ENCODE measurements around the gene ILF2.
"Not testable (repeated sequence)": the region's sequence is repeated elsewhere in the genome, so short reads cannot be mapped to it uniquely, and the experiment has no call there.

The ILF2 gene

DNA sequence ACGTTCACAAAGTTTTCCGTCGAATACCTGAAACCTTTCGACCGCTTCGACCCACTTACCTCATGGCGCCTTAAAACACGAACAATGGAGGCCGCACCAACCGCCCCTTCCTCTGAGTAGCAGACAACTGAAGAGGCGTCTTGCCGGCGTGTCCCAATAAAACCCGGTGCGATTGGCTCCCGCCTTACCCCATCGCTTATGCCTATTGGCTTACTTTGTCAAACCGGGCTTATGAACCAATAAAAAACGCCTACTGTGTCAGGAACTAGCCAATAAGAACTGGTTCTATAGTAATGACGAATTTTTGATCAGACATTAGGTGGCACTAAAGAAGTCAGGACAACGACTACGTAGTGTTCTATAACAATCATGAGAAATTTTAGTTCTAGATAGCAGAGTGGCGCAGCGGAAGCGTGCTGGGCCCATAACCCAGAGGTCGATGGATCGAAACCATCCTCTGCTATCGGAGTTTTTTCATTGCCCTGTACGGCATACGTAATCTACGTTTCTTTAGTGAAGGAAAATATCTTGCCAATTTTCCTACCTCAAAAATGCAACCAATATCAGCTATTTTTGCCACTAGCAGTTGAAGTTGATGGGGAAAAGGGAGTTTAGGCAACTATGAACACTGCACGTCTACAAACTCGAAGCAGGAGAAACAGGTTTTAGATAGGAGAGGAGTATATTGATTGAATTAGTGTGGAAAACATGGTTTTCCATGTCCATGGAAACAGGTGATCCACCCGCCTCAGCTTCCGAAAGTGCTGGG lies at the start of gene ILF2:
ILF2 (minus strand) TSS at position 135 of the 769 bp plus-strand sequence; CDS start at position 64, 71 bp downstream.
- DNase-seq: peak; percentile 97

DNA sequence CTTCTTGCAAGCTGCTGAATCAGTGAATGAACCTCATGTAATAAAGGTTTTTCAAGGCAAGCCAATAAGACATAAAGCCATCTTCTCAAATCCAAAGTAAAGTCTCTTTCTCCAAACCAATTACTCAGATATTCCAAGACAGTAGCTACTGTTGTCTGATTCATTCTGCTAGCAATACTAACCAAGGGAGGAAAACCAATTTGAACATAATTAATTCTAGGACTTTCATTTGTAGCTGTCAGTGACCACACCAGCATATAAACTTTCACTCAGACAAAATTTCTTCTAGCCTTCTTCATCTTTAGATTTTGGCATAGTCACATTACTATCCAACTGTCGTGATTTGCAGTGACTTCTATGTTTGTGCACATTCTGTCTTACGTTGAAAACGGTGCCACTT lies 46.5 kb upstream of the ILF2 start:
- DNase-seq: no peak

DNA sequence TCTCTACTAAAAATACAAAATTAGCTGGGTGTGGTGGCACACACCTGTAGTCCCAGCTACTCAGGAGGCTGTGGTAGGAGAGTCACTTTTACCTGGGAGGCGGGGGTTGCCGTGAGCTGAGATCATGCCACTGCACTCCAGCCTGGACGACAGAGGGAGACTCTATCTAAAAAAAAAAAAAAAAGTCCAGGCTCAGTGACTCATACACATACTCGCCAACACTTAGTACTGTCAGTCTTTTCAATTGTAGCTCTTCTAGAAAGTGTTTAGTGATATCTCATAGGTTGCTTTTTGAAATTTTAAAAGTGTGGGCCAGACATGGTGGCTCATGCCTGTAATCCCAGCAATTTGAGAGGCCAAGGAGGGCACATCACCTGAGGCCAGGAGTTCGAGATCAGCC lies 45.4 kb upstream of the ILF2 start:
- not testable (repeated sequence) for DNase-seq

DNA sequence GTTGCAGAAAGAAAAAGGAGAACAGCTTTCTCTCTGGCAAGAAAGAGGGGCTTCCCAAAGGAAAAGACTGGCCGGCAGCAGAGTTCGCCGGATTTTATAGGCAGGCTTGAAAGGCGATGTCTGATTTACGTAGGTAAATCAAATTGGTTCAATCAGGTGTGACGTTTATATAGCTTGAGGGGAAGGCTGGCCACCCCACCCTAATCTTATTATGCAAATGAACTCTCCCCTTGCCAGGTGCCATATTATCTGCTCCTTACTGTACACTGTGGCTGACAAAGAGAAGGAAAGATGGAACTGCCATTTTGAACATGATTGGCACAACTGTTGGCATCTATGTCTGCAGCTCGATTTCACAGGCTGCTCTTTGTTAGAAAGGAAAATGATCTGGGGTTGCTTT lies 40.2 kb upstream of the ILF2 start:
- DNase-seq: no peak

DNA sequence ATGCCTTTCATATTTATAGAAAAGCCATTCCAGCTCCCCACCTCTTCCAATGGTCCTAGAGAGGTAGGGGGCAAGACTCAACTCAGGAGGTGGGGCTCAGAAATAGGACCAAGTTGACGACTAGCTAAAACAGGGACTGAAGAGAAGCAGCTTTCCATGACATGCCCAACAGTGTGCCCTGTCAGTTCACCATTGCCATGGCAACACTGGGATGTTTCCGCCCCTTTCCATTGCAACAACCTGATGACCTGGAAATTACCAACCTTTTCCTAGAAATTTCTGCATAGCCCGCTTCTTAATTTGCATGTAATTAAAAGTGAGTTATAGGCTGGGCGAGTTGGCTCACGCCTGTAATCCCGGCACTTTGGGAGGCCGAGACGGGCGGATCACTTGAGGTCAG lies 34.7 kb upstream of the ILF2 start:
- no peak for DNase-seq

DNA sequence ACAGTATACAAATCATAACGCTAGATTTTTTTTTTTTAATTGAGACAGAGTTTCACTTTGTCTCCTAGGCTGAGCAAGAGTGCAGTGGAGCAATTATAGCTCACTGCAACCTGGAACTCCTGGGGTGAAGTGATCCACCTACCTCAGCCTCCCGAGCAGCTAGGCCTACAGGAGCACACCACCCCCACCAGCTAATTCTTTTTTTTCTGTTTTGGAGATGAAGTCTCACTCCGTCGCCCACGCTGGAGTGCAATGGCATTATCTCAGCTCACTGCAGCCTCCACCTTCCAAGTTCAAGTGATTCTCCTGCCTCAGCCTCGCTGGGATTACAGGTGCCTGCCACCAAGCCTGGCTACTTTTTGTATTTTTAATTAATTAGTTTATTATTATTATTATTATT lies 29.0 kb upstream of the ILF2 start:
- no peak for DNase-seq

DNA sequence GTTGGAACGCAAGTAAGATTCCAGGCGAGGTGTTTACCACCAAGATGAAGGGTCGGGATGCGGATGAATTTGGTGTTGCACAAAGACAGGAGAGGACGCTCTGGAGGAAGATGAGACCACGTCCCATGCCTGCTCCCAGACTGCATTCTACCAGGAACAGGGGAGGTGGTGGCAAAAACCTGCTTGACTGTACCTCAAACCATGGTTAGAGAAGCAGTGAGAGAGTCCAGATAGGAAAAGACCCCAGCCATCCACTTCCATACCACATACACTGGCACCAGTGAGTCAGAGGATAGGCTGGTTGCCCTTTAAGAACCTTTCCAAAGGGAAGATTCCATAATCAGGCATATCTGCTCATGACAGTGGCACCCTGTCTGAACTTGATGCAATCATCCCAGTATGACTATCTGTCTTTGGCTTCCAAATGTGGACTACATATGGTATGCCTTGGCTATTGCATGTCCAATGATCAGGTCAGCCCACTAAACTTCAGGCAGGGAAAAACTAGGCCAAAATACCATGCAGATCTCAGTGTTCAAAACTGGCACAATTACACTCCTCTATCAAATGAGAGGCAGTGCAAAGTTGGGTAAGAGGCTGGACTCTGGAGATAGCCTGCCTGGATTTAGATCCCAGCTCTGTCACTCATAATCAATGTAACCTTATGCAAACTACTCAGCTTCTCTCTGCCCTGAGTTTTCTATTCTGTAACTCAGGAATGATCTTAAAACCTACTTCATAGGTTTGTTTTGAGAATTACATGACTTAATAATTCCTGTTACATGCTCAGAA lies 28.3 kb upstream of the ILF2 start:
- DNase-seq: no peak

DNA sequence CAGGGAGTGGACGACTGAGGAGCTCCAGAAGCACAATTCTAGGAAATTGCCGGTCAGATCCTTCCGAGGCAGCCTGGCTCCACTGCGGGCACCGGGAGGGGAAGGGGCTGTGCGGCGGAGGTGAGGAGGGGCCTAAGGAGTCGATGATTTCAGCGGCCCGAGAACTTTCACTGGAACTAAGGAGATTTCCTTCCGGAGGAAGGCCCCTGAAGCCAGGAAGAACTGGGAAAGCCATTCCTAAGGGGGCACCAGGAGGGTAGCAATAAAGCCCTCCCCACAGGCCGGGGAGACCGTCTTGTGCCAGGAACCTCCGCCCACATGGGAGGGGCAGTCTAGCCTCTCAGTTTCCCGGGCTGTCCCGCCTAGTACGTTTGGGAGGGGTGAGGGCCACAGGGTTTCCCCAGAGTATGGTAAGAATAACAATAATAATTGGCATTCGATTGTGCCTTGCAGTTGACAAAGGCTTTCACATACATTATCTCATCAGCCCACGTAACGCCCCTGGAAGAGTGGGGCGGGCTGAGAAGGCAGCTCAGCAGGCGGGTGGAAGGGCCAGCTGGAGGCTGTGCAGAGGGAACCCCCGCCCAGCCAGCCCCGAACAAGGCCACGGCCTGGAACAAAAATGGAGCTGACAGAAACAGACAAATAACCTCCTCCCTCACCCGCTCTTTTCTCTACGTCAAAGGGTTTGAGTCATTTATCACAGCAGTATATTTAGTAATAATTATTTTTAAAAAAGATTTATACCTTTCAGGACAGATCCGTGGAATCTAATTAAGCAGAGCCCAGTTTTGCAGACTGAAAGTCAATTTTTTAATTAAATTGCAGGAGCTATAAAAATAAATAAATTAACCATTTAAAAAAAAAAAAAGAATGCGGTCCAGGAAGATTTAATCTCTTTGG lies 27.5 kb upstream of the ILF2 start:
- DNase-seq: no peak

DNA sequence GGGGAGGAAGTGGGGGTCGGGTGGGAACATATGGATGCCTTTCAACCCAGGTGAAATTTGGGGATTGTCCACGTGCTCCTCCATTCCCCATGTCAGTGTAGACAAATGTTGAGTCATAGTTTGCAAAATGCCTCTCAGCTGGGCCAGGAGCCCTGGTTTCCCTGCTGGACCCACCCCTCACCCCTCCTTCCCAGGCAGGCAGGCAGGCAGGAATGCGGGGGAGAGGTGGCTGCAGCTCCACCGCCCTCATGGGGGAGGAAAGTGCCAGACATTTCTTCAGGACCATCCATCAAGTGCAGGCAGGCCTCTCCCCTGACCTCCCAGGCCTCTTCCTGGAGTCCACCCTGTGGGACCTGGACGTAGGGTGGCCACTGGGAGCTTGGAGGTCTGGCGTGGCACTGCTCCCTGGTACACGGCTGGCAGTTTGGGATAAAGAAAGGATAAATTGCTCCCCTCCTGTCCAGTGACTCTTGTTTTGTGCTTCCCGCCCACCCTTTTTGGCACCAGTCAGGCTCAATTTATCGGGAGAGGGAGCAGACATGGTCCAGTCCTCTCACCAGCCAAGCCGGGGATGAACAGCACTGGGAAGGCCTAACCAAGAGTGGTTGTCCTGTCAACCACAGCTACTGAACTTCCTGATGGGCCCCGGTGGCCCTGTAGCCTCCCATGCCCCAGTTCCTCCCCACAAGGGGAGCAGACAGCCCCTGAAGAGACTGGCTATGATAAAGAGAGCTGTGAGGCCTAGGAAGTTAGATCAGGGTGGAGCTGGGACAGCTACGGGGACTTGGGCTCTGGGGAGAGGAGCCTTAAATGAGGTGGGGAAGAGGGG lies 26.6 kb upstream of the ILF2 start:
- no peak for DNase-seq

DNA sequence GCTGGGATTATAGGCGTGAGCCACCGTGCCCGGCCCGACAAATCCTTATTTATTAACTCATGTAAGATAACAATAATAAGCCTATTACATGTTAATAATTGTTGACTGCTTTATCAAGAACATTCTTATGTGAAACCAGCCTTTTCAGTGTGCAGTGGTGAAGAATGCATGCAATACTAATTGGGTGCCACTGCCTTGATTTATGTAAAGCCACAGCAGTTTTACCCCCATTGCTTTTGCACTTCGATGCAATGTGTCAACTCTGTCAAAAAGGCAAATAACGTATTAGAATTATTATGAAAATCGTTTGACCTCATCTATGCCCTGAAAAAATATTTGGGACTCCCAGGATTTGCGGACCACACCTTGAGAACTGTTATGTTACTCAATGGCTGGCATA lies 25.9 kb upstream of the ILF2 start:
- no peak for DNase-seq

DNA sequence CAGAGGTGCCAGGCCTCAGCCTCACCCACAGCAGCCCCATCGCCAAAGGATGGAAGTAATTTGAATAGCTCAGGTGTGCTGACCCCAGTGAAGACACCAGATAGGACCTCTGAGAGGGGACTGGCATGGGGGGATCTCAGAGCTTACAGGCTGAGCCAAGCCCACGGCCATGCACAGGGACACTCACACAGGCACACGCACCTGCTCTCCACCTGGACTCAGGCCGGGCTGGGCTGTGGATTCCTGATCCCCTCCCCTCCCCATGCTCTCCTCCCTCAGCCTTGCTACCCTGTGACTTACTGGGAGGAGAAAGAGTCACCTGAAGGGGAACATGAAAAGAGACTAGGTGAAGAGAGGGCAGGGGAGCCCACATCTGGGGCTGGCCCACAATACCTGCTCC lies 22.7 kb upstream of the ILF2 start:
- DNase-seq: no peak

DNA sequence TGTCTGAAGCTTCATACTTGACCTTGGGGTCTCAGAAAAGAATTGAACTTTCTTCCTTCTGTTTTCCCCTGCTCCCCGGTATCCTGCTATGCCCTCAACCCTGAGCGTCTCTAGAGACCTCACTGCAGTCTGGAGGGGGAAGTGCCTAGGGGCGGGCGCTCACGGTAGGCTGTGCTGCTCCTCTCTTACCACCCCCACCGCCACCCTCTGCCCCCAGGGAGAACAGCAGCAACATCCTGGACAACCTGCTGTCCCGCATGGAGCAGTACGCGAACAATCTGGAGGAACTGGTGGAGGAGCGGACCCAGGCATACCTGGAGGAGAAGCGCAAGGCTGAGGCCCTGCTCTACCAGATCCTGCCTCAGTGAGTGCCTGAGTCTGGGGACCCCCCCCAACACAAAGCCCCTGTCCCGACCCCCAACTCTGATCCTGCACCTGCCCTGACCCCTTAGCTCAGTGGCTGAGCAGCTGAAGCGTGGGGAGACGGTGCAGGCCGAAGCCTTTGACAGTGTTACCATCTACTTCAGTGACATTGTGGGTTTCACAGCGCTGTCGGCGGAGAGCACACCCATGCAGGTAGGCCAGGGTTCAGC lies 18.0 kb upstream of the ILF2 start:
- DNase-seq: no peak

DNA sequence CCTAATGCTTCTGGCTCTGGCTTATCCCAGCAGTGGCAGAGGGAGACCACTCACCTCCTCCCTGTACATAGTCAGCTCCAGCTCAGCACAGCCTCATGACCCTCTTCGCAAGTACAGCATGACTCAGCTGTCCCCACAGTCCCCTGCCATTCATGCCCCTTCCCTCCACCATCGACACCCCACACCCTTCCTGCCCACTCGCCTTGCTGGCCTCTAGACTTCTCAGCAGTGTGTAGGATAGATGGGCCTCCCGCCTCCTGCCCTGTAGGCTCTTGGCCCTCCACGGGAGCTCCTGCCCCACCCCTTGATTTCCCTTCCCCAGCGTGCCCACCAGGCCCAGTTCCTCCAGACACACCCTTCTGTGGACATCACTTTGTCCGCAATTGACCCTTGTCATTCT lies 17.5 kb upstream of the ILF2 start:
- no peak for DNase-seq

DNA sequence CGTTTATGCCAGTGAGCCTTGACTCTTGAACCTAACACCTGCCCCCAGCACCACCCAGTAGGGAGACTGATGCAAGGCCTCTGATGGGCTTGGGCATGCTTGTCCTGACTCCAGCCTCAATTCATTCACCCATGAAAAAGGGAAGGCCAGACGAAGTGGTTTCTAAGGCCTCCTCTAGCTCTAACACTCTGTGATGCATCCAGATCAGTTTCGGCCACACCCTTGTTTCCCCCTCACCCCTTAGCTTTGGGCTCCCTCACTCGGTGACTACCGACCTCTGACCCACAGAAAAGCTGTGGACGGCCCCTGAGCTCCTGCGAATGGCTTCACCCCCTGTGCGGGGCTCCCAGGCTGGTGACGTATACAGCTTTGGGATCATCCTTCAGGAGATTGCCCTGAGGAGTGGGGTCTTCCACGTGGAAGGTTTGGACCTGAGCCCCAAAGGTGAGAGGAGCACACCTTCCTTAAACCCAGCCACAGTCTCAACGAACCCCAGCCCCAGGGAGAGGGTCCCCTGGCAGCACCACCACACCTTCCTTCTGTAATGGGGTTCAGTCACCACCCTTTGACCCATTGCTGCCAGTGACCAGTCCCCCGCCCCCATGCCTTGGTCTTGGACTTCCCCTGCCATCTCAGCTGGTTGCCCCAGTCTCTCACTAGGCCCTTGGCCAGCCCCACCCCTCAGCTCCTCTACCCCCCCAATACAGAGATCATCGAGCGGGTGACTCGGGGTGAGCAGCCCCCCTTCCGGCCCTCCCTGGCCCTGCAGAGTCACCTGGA lies 16.7 kb upstream of the ILF2 start:
- DNase-seq: no peak

DNA sequence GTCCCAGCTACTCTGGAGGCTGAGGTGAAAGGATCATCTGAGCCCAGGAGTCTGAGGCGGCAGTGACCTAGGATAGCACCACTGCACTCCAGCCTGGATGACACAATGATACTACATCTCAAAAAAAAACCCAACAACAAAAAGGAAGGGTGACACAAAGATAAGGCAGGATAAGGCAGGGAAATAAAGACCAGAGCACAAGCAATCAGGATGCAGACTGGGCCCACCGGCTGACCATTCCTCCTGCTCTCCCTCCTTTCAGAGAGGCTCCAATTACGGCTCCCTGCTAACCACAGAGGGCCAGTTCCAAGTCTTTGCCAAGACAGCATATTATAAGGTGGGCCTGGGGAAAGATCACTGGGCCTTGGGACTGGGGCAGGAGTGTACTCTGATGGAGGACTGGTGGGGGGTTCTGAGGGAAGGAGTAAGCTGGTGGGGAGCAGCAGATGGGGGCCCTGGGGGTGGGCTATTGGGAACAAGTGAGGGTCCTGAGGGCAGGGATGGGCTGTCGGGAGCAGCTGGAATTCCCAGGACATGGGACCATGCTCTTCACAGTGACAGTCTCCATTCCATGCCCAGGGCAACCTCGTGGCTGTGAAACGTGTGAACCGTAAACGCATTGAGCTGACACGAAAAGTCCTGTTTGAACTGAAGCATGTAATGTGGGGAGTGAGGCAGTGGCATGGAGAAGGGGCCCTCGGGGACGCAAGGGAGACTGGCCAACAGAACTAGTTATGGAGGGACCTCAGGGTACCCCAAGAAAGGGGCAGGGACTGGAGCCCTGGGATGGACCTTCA lies 14.9 kb upstream of the ILF2 start:
- DNase-seq: no peak

DNA sequence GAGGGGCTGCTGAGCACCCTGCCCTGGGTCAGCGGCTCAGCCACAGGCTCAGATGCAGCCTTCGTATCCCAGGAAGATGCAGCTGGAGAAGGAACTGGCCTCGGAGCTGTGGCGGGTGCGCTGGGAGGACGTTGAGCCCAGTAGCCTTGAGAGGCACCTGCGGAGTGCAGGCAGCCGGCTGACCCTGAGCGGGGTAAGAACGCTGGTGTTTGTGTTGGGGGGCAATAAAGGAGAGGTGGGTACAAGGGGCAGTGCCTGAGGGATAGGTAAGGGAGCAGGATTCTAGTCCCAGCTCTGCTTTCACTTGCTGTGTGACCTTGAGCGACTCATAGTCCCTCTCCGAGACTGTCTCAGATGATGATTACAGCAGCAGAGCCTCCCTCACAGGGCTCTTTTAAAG lies 14.1 kb upstream of the ILF2 start:
- no peak for DNase-seq

DNA sequence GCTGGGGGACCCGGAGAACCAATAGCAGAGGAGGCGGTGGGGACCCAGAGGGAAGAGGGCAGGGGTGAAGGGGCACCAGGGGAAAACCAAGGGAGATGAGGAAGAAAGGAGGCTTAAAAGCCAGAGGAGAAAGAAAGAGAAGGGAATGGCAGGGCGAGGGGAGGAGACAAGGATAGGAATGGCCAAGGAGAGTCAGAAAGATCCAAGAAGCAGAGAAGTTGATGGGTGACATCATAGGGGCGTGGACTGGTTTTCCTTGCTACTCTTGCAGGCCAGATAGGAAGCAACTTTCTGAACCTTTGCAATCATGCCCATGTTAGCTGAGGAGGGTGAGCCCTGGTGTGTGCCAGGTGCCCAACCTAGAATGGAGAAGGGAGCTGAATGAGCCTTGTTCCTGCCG lies 13.1 kb upstream of the ILF2 start:
- no peak for DNase-seq

DNA sequence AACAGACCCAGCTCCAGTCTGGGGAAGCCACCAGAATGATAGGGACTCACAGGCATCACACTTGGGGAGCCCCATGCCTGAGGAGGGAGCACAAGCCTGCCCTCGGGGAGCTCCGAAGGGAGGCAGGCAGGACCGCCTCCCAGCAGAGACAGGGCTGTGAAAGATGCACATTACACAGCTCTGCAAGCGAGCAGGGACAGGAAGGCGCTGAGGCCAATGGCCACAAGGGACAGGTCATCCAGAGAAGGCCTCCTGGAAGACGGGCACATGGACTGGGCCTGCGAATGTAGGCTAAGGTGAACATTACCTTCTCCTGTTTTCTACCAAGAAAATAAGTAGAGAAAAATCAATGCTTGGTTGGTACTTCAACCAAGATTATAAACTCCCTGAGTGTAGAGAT lies 11.9 kb upstream of the ILF2 start:
- DNase-seq: no peak

DNA sequence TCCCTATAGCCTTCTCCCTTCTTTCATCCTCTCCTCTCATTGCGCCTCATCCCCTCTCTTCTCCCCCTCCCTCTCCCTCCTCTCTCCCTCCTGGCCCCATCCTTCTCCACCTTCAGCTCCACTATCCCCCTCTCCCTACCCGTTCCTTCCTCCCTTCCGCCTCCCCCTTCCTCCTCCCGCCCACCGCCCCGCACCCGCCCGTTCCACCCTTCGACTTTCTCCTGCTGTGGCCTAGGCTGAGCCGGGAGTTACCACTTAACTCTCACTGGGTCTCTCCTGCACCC lies 9.3 kb upstream of the ILF2 start:
- DNase-seq: no peak

DNA sequence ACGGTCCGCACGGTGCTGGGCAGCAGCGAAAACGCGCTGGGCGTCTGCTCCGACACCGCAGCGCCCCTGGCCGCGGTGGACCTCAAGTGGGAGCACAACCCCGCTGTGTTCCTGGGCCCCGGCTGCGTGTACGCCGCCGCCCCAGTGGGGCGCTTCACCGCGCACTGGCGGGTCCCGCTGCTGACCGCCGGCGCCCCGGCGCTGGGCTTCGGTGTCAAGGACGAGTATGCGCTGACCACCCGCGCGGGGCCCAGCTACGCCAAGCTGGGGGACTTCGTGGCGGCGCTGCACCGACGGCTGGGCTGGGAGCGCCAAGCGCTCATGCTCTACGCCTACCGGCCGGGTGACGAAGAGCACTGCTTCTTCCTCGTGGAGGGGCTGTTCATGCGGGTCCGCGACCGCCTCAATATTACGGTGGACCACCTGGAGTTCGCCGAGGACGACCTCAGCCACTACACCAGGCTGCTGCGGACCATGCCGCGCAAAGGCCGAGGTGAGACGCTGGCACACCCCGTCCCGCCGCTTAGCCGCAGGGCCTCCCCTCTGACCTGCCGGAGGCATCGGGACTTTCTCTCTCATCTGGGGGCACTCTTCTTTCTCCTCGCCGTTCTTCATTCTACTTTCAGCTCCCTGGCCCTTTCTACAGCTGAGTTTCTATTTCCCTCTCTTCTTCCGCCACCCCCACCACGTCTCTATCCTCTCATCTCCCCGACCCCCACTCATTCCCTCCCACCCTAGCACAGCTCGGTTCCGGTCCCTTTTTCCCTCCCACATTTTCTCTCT lies 8.7 kb upstream of the ILF2 start:
- DNase-seq: no peak
